GM18520 (cell line): ENCODE data around the gene TMA7B.

Source experiments
- ATAC-seq: cut with Tn5 transposase; IDR thresholded peaks from one replicate; pipeline ENCODE4 v1.9.1; 2021; ENCODE audit not compliant: unreplicated experiment

TMA7B gene

GRCh38 chr22:39999144-39999757, 39.1 kb downstream of the TMA7B start:
- no peak for ATAC-seq

DNA sequence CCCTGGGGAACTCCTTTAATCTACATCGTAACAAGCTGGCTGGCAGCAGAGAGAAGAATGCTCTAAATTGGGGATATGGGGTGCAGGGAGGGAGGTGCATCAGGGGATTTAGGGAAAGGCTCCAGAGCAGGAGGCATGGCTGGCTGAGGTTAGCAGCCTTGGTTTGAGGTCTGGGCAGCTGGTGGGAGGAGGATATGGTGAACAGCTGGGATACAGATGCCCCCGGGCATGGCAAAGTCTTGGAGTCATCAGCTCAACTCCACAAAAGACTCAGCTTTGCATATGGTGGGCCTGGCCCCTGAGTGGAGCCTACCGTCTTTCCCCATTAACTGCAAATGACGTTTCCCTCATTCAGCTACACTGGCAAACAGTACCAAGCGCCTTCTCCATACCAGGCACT, 40.0 kb downstream of the TMA7B start:
- no peak for ATAC-seq

DNA sequence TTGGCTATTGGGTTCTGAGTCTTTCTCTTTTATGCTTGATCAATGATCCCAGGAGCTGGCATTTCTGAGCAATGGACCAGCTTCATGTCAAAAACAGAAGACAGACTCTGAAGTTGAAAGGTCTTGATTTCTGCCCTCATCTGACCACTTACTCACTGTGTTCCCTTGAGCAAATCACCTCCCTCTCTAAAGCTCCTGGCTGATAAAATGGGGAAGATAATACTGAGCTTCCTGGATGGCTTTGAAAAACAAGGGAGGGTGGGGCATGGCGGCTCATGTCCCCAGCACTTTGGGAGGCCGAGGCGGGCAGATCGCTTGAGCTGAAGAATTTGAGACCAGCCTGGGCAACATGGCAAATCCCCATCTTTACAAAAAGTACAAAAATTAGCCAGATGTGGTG, 40.9 kb downstream of the TMA7B start:
- ATAC-seq: no peak

DNA sequence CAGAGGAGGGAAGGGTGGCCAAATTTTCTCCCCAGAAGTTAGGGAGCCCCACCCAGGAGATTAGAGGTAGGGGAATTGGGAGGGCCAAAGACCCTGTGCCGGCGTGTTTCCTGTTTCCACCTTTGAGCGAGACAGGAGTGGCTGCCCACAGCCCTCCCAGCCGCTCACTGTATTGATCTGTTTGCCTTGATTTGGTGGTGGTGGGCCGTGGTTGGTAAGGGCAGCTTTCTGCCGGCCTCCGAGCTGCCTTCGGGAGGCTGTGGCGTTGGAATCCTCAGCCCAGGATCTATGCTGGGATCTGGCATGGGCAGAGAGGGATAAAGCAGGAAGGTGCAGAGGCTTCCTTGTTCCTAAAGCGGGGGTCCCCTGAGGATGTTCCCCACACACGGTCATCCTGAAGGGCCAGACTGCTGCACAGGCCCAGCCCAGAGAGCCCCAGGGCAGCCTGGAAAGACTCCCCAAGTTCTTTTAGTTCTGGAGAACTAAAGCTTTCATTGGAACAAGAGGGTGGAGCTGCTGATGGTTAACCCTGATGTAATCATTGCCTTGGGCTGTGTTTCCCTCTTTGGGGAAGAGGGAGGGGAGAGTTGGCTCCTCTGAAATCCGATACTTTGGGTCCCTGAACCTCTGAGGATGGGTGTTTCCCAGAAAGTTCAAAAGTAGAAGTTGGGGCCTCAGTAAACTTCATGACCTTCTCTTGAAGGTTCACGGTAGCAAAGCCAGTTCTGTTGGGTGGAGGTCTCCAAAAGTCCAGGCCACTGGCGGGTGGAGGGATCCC, 41.8 kb downstream of the TMA7B start:
- no peak for ATAC-seq

DNA sequence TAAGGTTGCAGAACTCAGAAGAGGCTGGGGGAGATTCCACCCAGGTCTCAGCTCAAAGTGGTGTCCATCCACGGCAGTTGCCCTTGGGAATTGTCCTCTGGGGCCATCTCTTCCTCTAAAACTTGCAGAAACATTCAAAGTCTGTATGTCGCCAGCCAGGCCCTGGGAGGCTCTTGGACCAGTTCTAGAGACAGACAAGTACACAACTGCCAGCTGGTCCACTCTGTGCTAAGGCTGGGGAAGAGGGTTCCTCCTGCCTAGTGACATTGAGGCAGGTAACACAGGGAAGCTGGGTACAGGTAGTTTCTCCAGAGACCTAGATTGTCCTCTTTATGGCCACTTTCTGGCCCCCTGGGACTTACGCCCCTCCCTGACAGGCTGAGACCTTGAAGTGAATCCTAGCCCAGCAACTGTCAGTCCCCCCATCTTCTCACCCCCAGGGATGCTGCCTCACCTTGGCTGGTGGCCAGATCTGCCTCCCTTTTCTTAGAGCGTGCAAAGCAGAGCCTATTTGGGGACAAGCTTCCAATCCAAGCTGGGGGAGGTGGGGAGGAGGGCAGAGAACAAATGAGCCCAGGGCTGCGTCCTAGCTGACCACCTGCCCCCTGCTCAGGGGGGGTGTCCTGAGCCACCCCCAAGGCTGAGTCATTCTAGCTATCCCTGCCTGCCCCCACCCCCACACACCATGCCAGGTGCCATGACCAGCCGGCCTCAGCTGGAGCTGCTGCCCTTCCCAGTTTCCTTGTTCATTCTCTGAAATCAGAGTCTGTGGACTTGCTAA, 42.9 kb downstream of the TMA7B start:
- no peak for ATAC-seq

DNA sequence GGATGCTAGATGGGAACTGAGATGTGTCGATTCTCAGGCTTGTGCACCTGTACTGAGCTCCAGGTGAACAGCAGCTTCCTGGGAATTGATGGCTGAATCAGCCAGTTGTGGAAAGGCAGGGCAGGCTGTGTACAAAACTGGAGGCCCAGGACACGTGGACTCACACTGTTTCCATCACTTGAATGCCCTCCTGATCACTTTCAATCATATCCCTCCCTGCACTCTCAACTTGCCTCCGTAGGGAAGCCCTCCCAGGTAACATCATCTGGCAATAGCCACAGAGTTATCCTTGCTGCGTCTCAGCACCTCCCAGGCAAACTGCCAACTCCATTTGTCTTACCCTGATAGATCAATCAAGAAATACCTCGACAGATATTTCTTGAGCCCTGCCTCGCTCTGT, 44.6 kb downstream of the TMA7B start:
- no peak for ATAC-seq

DNA sequence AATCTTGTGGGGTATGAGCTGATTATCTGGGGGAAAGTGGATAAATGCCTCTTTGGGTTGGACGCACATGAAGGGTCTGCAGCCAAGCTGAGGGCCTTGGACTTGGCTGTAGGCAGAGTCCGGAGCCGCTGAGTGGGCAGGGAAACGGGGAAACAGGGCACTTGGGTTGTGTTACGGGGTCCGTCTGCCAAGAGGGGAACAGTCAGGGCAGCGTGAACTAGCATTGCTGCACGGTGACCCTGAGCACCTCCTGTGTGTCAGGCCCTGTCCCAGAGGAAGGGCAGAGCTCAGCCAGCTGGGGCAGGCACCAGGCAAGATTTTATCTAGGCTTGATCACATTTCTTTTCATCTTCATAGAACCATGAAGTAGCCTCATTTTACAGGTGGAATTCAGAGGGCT, 46.4 kb downstream of the TMA7B start:
- ATAC-seq: no peak

DNA sequence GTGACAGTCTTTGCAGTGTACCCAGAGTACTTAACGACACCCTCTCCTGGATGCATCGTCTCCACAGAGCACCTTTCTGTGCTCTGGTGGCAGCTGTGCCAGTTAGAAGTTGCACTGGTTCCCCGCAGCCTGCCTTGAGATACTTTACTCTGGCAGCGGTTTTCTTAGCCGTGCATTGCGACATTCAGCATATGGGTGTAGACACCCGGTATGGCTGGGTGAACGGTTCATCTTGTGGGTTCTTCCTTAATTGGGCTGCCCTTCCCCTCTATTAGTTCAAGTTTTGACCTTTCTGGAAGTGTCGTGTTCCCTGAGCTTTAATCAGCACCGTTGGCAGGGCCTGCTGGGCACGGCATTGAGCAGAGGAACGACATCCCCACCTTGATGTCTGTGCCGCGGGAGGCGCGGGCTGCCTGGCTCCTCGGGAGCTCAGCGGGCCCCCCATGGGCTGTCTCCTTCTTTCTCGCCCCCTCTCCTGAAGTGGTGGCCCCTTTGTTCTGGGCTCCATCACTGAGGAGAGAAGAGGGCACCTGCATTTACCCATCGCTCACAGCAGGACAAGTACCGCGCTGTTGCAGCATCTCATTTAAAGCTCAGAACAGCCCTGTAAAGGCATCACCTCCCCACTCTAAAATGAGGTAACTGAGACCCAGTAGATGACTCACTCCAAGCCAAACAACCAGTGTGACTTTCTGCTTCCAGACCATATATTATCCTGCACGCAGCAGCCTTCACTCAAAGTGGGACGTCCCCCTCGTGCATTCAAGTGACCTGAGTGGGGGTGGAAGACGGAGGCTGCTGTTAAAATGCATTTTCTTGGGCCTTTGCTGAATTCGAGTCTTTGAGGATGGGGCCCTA, 47.9 kb downstream of the TMA7B start:
- ATAC-seq: no peak

GRCh38 chr22:40008726-40009291, 48.6 kb downstream of the TMA7B start:
- no peak for ATAC-seq

DNA sequence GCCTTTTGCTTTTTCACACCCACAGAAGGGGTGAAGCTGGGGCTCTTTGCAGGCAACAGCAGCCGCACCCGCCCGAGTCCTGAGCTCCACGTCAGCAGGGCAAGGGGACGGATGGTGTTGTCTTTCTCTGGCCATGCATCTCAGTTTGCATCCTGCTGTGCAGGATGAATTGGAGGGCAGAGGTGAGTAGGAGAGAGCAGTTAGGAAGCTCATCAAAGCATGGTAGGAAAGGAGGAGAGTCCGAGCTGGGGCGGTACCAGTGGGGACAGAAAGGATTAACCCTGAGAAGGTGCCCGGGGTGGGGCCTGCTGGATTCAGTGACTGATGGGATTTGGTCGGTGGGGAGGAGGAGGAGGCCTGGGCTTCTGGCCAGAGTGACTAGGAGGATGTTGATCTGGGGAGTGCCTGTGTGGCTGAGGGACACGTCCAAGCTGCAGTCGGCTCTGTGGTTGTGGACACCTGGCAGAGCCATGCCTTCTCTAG, 49.1 kb downstream of the TMA7B start:
- no peak for ATAC-seq

GRCh38 chr22:40009951-40010671, 49.9 kb downstream of the TMA7B start:
- no peak for ATAC-seq

- ATAC-seq: no peak
Measured at GRCh38 chr22:40010746-40011145, 50.5 kb downstream of the TMA7B start.
